GM21528 (cell line): ENCODE data around the gene STAT2.
"Not testable (repeated sequence)": the region's sequence is repeated elsewhere in the genome, so short reads cannot be mapped to it uniquely, and the experiment has no call there.

Experiments
- ATAC-seq: cut with Tn5 transposase; IDR thresholded peaks from one replicate; pipeline ENCODE4 v1.9.1; 2021; ENCODE audit warnings: mild to moderate bottlenecking, moderate library complexity; ENCODE audit not compliant: unreplicated experiment, low FRiP score

The STAT2 gene

DNA sequence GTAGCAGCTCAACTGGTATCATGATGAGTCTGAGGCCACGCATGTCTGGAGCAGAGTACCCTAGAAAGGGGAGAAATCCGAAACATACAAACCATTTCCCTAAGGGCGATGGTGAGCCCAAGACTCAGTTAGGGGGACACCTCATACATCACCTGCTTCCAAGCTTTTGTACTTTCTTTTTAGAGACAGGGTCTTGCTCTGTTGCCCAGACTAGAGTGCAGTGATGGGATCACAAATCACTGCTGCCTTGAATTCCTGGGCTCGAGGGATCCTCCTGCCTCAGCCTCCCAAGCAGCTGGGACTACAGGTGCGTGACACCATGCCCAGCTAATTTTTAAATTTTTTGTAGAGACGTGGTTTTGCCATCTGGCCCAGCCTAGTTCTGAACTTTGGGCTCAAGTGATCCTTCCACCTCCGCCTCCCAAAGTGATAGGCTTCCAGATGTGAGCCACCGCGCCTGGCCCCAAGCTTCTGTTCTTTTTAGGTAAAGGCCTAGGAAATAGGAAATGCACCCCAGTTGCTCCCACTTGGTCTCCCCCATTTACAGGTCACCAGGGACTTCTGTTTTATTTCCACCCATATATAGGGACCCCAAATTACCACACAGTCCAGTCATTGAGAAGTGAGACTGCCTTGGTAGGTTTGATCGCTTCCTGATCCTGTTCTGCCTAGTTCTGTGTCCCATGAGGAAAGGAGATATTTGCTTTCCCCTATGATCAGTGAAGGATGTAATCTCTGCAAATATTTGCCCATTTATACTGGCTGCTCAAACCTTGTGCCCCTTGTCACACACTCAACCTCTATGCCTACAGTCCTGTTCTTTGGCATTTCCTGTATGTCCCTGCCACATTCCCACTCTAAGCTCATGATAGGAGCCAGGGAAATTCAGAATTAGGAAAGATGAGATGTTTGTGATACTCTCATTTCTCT is 2.5 kb upstream of the STAT2 start, which contains the start of gene APOF:
Gene APOF, minus strand, starts transcription at position 728 of the 930 bp plus-strand sequence. Its CDS starts 112 bp downstream, at position 616.
- ATAC-seq: no peak

DNA sequence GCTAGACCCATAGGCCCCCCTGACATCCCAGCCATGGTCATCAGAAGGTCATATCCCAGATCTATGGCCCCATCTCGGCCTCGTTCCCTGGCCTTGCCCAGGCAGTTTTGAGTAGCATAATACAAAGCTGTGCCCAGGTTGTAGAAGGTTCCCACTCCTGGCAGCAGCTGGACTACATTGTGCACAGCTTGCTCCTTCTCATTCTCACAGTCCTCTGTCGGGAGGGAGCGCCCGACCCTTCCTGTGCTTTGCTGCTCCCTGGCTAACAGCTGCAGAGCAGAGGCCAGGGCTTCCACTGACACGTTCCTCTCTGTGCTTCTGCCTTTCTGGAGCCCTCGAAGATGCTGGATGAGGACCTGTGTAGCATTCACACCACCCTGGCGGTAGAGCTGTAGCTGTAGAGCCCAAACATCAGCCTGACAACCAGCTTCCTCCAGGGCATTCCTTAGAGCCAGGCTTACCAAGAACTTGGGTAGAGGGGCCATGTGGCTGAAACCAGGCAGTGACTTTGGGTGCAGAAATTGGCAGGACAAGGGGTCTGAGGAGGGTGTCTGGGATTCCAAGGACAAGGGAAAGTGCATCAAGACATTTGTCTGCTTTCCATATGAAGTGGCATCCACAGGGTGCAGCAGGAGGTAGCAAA is 1.7 kb upstream of the STAT2 start:
- no peak for ATAC-seq

DNA sequence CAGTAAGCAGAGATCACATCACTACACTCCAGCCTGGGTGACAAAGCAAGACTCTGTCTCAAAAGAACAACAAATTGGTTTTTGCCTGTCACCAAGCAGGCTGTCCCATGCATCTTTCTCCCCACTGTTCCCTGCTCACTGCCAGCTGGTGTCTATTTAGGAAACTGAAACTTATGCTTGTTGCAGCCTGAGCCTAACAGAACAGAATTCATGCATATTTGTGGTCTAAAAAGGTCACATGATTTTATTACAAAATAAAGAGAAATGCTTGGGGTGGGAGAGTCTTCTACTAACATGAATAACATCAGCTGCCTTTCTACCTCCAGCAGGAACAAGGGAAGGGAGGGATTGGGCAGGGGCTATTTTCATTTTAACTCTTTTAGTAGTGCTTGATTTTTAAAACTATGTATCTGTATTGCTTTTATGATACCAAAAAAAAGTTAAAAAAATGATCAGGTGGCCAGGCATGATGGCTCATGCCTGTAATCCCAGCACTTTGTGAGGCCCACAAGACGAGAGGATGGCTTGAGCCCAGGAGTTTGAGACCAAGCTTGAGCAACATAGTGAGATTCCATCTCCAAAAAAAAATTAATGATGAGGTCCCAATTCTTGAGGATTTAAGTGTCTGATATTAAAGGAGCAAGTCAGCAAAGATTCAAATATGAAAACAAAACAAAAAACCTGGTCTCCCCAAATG is 923 bp downstream of the STAT2 start:
- ATAC-seq: no peak

DNA sequence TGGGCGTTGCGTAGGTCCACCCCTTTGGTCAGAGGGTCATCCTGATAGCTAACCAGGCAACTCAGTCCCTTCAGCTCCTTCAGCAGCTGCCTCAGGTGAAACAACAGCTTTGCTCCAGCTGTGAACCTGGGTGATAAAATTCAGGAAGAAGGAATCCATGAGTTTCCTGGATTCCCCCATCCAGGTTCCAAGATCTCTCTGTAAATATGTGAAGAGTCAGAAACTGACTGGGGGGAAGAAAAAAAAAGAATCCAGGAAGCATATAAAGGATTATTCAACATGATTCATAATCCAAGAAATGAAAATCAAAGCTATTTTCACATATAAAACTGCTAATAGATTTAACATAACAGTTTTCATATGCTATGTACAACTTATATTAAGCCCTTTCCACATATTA is 8.6 kb downstream of the STAT2 start:
- no peak for ATAC-seq

DNA sequence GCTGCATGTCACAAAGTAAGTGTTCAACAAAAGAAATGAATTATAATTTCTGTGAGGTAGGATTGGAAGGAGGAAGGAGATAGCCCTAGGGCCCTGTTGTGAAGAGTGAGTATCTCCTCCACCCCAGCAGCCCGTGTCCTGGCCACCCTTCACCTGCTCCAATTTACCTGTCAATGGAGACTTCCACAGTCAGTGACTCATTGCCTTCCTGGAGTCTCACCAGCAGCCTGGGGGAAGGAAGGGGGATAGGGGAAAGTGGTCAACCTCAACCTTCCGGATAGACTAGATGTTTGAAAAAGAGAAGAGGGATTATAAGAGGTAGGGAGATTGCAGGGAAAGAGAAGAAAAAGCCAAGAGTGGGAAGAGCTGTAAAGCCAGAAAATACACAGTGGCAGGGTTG is 9.2 kb downstream of the STAT2 start:
- ATAC-seq: no peak

DNA sequence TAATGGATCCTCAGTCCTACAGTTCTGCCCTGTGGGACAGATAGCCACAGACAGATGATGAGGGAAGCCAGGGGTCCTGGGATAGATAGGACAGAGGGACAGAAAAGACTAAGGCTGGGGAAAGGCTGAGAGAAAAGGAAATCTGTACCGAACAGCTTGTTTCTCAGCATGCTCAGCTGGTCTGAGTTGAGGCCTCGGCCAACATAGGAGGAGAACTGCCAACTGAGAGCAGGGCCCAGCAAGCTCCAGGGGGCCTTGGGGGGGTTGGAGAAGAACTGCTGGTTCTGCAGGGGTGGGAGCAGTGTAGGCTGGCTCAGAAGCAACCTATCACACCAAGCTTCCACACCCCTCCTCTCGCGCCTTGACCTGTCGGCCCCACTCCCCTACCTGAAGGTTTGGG is 11.1 kb downstream of the STAT2 start:
- no peak for ATAC-seq

DNA sequence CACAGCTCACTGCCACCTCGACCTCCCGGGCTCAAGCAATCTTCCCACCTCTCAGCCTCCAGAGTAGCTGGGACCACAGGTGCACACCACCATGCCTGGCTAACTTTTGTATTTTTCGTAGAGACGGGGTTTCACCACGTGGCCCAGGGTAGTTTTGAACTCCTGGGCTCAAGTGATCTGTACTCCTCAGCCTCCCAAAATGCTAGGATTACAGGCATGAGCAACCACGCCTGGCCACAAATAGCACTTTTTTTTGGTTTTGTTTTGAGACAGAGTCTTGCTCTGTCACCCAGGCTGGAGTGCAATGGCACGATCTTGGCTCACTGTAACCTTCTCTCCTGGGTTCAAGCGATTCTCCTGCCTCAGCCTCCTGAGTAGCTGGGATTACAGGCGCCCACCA is 12.7 kb downstream of the STAT2 start:
- ATAC-seq: not testable (repeated sequence)

DNA sequence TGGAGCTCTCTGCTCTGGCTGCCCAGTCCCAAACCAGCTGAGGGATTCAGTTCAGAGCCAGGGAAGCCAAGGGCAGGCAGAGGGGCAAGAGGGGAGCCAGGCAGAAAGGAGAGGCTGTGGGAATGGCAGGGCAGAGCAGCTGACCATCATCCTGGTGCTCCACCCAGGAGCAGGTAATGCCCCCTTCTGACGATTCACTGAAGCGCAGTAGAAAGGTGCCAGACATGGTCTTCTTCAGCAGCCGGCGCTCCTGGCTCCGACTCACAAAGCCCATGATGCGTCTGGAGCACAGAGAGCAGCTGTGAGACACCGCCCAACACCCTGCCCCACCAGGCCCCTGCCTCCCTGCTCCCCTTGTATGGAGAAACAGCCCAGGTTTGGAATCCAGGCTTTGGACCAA is 13.2 kb downstream of the STAT2 start:
- no peak for ATAC-seq

DNA sequence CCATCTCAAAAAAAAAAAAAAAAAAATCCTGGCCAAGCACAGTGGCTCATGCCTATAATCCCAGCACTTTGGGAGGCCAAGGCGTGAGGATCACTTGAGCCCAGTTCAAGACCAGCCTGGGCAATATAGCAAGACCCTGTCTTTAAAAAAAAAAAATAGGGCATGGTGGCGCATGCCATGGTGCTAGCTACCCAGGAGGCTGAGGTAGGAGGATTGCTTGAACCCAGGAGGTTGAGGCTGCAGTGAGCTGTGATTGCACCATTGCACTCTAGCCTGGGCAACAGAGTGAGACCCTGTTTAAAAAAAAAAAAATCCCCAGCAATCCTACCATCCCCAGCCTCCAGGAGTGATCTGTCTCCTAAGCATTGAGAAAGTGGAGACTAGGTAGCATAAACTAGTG is 17.6 kb downstream of the STAT2 start:
- ATAC-seq: not testable (repeated sequence)

DNA sequence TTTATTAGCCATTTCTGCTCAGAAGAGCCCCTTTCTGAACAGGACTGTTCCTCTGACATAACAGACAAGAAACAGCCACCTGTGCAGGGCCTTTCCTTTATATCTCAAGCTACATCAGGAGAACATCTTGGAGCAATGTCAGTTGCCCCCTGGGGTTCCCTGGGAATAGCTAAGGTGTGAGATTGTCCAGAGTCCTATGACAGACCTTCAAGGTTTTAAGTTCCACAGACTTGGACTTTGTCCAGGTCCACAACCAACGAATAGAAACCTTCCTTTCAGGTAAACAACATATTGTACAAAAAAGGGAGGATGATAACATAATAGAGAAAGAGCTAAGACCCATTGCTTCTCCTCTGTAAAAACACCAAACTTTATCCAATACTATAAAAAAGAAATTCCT is 18.3 kb downstream of the STAT2 start:
- no peak for ATAC-seq

DNA sequence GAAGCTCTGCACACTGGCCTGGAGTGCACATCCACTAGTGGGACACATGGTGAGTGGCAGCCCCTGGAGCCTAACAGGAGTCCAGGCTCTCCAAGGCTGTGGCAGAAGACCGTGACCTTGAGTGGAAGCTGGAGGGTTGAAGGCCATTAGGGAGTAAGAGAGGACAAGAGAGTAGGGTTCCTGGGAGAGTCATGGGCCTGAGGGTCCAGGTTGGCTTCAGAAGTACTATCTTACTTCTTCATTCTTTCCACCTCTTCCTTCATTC is 20.8 kb downstream of the STAT2 start:
- ATAC-seq: no peak

DNA sequence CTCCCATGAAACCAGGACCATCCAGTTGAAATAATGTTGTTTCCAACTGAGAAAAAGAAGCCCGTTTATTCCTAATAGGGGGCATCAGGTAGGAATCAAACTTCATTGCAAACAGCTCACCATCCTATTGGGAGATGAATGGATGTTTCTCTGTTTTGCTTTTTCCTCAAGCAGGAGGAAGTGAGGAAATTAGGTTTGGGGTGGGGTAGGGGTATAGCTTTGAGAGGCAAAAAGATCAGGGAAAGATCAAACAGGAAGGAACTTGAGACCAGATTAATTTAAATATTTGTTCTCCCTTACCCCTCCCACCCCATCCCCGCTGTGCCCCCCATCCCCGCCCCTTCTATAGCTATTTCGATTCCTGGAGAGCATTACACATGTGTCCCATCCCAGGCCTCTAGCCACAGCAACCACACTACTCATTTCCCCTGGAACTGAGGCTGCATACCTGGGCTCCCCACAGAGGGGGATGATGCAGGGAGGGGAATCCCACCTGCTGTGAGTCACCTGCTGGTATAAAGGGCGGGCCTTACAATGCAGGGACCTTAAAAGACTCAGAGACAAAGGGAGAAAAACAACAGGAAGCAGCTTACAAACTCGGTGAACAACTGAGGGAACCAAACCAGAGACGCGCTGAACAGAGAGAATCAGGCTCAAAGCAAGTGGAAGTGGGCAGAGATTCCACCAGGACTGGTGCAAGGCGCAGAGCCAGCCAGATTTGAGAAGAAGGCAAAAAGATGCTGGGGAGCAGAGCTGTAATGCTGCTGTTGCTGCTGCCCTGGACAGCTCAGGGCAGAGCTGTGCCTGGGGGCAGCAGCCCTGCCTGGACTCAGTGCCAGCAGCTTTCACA is 21.4 kb downstream of the STAT2 start, which contains the start of gene IL23A:
Gene IL23A, plus strand, starts transcription at position 577 of the 850 bp plus-strand sequence. Its CDS starts 161 bp downstream, at position 738.
- ATAC-seq: no peak

DNA sequence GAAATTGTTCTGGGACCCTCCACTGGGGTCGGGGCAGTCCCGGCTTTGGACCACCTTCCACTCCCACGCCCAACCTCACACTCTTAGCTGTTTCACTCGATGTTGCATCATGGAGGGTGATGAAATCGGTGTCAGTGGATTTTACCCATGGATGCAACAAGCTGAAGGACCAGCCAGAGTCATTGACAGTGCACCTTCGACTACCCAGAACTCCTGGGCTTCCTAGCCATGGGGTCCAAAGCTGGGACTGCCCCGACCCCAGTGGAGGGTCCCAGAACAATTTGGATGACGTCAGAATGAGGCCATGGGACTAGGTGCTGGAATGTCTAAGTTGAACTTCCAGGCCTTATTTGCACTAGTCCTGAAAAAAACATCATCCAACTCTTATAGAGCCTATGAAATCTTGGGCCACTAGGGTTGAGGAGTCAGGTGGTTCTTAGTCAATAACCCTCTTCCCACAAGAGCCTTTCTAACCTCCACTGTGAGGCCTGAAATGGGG is 22.1 kb downstream of the STAT2 start:
- ATAC-seq: no peak

DNA sequence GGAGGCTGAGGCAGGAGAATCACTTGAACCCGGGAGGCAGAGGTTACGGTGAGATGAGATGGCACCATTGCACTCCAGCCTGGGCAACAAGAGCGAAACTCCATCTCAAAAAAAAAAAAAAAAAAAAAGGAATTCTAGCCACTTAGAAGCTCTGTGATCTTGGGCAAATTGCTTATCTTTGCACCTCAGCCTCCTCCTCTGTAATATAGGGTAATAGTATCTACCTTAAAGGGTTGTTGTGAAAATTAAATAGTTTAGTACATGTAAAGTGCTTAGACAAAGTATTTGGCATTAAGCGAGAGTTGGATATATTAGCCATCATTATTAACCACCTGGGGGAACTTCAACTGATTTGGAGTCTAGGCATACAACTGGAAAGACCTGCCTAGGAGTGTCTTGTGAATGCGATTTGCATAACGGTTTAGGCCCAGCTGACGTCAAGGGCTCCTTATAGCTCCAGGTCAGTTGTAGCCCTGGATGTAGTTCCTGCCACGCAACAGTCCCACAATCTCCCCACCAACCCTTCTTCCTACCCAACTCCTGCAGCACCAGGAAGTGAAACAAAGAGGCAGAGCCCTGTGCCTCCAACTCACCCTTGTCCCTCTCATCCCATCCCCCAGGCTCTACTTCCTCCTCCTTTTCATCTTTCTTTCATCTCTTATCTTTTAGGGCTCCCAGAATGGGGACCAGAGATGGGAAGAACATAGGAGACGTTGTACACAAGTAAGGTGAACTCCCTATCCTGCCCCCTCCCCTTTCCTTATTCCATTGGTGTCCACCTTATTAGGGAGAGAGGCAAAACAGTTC is 23.3 kb downstream of the STAT2 start:
- no peak for ATAC-seq

DNA sequence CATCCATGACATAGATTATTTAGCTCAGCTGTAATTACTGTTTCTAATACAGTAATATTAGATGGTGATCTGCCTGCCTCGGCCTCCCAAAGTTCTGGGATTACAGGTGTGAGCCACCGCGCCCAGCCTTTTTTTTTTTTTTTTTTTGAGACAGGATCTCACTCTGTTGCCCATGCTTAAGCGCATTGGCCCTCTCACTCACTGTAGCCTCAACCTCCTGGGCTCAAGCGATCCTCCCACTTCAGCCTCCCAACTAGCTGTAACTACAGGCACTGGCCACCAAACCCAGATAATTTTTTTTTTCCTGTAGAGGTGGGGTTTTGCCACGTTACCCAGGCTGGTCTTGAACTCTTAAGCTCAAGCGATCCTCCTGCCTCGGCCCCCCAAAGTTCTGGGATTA is 24.4 kb downstream of the STAT2 start:
- ATAC-seq: not testable (repeated sequence)

DNA sequence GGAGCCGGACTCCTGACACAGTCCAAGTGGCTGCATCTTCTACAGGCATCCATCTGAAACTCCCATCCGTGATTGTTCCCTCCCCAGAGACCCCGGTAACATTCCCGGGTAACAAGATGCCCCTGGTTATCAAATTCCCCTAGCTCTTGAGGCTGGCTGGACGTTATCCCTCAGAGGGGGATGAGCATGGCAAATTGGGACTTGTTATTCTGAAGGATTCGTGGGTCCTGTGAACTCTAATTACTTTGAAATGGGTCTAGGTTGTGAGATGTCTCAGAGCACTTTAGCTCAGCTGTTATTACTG is 25.5 kb downstream of the STAT2 start:
- ATAC-seq: no peak

DNA sequence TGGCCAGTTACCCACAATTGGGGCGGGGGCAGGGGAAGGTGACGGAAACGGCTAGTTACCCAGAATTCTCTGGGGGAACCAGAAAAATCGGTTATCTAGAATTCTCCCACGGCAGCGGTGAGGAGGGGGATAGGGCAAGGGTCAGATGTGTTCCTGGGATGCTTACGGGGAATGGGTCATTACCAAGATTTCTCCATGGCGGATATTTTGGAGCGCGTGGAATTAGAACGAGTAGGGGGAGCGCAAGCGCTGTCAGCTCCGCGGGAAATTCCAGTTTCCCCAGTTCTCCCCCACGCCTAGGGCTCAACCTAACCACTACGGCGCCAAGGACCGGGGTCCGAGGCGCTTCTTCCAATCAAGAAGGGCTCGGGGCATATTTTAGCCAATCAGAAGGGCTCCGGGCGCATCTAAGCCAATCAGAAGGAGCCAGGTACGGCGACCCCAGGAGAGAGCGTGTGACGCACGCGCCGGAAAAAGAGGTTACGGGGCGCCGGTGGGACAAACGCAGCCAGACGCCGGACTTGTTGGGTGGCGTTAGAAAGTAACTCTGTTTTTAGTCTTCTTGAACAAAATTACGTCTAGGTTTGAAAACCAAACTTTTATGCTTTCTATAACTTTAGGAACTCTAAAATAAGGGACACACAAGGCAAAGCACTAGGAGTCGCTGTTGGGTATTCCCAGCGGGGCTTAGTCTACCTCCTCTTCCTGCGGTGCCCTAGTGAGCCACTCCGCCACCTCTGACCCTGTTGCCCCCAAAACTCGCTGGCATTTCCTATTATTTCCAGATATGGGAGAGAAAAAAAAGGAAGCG is 26.0 kb downstream of the STAT2 start, which contains the start of gene PAN2:
Gene PAN2, minus strand, starts transcription at position 322 of the 811 bp plus-strand sequence. CDS start 906 bp downstream, outside the sequence.
- ATAC-seq: peak; percentile 88

DNA sequence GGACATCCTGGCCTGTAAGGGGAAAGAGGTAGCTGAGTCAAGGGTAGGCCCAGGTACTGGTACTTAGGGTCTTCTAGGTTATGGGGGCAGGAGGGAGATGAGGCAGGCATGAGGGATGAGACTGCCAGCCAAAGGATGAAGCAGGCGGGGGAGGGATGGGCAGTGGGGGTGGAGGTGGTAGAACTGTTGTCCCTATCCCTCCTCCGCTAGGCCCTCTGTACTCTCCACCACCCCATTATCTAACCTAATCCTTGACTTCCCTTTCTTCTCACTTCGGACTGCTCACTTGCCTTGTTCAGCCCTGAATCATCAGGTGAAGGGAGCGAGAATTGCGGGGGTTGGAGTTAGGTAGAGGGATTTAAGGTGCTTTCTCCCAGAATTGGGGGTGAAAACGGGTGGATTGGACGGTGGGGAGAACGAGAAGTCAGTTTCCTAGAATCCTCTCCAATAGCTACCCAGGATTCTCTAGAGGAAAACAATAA is 26.7 kb downstream of the STAT2 start:
- ATAC-seq: no peak
